HG02870 (cell line): Measurements from ENCODE around the gene SCN1B.
"Not testable (repeated sequence)": the region's sequence is repeated elsewhere in the genome, so short reads cannot be mapped to it uniquely, and the experiment has no call there.

Experiments
- ATAC-seq: cut with Tn5 transposase; IDR thresholded peaks from one replicate; pipeline ENCODE4 v1.9.1; 2021; ENCODE audit warnings: mild to moderate bottlenecking, moderate library complexity; ENCODE audit not compliant: unreplicated experiment

The SCN1B gene

DNA sequence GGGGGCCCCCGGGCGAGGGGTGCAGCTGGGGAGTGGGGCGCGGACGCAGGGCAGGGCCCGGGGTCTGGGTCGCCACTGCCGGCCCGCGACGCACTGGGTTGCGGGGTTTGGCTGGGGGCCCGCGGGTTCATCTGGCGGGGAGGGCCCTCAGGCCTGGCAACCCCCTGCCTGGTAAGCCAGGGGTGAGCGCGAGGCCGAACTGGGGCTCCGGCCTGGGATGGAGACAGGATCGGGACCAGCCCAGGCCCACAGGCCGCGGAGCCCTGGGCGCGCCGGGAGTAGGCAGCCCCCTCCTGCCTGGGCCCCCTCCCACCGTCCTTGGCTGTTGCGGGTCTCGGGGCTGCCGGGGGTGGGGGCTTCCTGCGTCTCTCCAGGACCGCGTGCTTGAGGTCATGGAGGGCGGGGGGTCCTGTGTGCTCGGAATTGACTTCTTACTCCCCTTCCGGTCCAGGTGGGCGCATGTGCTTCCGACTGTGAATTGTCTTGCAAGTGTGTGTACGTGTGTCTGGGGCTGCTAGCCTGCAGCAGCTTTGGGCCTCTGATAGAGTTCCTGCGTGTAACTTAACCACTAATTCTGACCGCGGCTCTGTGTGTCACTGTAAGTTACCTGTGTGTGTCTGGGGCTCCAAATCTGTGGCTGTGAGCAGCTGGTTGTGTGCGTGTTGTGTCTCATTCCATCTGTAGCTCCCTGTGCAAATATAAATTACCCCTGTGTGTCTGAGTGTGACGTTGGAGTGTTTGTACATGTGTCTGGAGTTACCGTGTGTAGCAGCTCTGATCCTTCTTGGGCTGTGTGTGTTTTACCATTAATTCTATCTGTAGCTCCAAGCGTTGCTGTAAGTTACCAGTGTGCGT lies 29.4 kb upstream of the SCN1B start:
- ATAC-seq, result no peak

GRCh38 chr19:35002037-35002535 lies 28.2 kb upstream of the SCN1B start:
- ATAC-seq, result no peak

DNA sequence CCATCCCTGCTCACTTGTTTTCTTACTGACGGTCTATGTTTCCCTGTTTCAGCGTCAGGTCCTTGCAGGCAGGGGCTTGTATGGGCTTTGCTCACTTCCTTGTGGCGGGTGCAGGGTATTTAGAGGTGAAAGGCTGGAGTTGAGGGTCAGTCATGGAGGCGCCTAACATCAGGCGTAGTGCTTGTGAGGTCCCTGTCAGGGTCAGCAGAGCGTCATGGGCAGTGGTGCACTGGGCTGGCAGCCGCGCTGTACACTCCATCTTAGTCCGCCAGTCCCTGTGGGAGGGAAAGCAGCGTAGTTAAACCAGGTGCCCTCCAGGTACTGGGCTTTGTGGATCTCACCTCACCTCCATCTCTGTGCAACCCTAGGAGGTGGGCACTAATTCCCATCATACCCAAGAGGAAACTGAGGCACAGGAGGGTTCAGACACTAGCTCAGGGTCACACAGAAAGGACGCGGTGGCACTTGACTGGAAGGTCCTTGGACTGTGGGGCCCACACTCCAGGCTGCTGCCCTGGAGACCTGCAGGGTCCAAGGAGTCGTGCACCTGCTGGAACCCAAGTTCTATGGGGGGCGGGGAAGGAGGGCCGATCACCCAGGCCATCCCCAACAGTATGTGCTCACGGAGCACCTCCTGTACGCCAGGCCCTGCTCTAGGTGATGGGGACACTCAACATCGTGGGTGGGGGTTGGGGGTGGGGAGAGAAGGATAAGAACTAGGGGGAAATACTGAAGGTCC lies 25.6 kb upstream of the SCN1B start:
- ATAC-seq, result no peak

DNA sequence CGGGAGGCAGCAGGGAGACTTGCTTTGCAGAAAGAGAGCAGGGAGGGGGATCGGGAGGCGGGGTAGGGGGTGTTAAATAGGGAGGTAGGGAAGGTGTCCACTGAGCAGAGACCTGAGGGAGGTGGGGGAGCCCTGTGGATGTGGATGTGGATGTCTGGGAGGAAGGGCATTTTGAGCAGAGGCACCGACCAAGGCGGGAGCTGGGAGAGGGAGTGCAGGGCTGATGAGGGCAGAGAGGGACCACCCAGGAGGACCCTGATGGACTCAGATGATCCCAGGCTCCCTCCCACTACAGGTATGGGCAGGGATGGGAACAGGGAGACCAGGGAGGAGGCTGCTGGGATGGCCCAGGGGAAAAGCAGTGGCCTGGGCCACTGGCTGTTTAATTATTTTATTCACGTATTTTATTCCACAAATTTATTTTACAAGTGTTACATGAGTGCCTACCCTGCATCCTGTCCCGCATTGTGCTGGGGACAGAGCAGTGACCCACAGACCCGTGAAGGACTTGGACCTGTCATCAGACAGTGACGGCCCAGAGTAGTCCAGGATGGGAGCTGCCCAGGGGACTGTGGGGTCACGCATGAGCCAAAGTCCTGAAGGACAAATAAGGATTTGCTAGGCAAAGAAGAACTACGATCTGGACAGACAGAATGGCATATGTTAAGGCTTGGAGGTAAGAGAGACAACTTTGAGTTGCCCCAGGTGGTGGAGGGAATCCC lies 24.9 kb upstream of the SCN1B start:
- ATAC-seq, result no peak

- not testable (repeated sequence) for ATAC-seq
Observed at GRCh38 chr19:35006007-35006341, 24.3 kb upstream of the SCN1B start.

GRCh38 chr19:35006342-35006998 lies 23.8 kb upstream of the SCN1B start:
- no peak for ATAC-seq

DNA sequence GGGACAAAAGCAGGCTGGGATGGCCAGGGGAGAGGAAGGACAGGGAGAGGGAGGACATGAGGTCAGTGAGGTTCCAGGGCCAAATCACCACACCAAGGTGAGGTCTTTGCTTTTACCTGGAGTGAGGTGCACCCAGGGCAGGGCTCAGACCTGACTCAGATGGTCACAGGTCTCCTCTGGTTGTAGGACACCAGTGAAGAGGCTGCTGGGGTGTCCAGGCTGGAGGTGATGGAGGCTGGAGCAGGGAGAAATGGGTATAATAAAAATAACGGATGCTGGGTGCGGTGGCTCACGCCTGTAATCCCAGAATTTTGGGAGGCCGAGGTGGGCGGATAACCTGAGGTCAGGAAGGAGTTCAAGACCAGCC lies 23.3 kb upstream of the SCN1B start:
- no peak for ATAC-seq

DNA sequence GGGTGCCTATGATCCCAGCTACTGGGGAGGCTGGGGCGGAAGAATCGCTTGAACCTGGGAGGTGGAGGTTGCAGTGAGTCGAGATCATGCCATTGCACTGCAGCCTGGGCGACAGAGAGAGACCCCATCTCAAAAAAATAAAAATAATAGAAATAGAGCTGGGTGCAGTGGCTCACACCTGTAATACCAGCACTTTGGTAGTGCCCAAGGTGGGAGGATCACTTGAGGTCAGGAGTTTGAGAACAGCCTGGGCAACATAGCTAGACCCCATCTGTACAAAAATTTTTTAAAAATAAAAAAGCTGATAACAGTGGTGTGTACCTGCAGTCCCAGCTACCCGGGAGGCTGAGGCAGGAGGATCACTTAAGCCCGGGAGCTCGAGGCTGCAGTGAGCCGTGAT lies 22.8 kb upstream of the SCN1B start:
- not testable (repeated sequence) for ATAC-seq

- no peak for ATAC-seq
Observed at GRCh38 chr19:35008891-35009341, 21.4 kb upstream of the SCN1B start.

DNA sequence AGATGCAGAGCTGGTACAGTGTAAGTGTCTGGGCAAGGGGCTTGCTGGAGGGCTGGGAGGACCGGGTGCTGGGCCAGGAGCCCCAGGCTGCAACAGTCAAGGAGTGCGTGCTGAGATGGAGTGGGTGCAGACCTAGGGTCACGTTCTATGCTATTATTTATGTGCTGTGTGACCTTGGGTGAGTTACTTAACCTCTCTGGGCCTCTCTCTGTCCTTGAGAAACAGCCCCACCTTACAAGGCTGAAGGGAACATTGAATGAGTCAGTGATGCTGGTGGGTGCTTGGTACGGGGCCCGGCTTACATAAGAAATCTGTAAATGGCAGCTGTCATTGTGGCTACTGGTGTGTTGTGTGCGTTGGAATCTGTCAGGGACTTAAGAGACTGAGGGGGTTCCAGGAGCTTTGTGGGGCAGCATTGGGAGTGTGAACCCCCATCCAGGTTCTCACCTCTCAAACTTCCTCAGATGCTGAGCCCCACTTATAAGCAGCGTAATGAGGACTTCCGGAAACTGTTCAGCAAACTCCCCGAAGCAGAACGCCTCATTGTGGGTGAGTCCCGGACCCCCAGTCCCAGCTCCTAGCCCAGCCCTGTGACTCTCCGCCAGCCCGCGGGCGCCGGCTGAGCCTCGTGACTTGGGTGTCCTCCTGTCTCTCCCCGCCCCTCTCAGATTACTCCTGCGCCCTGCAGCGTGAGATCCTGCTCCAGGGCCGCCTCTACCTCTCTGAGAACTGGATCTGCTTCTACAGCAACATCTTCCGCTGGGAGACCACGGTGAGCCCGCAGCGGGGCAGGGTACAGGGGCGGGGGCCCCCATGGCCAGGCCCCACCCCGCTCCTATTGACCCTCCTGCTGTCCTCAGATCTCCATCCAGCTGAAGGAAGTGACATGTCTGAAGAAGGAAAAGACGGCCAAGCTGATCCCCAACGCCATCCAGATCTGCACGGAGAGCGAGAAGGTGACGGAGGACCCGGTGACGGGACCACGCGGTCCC lies 20.6 kb upstream of the SCN1B start:
- no peak for ATAC-seq

DNA sequence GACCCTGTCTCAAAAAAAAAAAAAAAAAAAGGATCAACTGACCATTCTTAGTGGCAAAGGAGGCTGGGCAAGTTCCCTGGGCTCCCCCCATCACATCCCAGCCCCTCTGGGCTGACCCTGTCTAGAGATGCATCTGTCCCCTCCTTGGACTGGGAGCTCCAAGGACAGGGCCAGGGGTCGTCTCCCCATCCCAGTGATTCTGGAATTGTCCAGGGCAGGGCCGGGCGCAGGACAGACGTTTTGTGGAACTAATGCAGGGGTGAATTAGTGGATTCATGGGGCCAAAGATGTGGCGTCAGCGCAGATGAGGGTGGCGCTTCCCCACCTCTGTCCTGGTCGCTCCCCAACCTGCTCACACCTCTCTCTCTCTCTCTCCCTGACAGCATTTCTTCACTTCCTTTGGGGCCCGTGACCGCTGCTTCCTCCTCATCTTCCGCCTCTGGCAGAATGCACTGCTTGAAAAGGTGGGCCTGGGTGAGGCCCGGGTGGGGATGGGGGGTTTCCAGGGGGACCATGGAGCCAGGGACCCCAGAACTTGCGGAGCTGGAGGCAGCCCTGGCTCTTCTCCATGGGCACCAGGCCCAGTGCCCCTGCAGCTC lies 19.1 kb upstream of the SCN1B start:
- no peak for ATAC-seq

- no peak for ATAC-seq
Observed at GRCh38 chr19:35011737-35012682, 18.3 kb upstream of the SCN1B start.

DNA sequence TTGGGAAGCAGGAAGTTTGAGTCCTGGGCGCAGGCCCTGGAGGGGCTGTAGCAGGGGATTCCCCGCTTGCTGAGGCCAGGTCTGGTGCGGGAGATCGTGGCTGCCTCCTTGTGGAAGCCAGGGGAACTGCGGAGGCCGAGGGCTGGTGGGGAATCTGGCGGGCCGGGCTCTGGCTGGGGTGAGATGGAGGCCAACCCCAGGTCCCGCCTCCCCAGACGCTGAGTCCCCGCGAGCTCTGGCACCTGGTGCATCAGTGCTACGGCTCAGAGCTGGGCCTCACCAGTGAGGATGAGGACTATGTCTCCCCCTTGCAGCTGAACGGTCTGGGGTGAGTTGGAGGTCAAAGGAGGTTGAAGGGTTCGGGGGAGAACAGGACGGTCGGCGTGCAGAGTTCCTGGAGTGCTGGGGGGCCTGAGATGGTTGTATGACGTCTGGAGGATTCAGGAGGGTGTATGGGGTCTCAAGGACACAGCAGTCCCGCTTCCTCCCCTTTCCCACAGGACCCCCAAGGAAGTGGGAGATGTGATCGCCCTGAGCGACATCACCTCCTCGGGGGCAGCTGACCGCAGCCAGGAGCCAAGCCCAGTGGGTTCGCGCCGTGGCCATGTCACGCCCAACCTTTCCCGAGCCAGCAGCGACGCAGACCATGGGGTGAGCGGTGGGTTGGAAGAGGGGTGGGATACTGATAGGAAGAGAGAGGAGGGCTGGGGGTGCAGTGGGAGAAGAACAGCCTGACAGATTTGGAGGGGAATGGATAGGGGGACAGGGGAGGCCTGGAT lies 17.0 kb upstream of the SCN1B start:
- no peak for ATAC-seq

DNA sequence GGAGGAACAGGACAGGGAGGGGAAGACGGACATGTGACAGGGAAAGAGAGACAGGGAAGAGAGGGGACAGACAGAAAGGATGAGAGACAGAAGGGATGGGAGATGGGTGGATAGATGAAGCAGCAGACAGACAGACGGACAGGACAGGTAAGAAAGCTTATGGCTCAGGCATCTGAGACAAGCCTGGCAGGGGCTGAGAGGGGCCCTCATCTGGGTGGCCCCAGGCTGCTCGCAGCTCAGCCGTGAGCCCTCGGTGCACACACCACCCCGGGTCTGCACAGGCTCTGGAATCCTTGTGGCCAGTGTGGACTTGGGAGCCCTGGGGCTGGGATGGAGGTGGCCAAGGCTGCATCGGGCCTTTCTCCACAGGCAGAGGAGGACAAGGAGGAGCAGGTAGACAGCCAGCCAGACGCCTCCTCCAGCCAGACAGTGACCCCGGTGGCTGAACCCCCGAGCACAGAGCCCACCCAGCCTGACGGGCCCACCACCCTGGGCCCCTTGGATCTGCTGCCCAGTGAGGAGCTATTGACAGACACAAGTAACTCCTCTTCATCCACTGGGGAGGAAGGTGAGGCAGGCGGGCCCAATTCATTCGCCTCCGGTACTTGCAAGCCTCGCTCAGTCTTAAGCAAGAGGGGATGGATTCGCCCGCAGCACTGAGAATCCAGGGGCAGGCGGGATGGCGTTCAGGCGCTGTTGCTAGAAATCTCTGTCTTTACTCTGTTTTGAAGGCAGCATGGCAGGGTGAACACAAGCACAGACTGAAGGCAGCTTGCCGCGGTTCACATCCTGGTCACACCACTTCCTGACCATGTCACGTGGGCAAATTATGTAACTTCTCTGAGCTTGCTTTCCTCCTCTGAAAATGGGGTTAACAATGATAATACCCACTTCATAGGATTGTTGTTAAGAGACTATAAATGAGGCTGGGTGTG lies 16.2 kb upstream of the SCN1B start:
- no peak for ATAC-seq

DNA sequence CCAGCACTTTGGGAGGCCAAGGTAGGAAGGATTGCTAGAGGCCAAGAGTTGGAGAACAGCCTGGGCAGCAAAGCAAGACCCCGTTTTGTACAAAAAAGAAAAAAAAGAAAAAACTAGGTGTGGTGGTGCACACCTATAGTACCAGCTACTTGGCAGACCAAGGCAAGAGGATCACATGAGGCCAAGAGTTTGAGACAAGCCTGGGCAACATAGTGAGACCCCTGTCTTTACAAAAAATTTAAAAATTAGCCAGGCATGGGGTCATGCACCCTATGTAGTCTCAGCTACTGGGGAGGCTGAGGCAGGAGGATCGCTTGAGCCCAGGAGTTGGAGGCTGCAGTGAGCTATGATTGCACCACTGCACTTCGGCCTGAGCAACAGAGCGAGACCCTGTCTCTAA lies 15.5 kb upstream of the SCN1B start:
- ATAC-seq, result not testable (repeated sequence)

DNA sequence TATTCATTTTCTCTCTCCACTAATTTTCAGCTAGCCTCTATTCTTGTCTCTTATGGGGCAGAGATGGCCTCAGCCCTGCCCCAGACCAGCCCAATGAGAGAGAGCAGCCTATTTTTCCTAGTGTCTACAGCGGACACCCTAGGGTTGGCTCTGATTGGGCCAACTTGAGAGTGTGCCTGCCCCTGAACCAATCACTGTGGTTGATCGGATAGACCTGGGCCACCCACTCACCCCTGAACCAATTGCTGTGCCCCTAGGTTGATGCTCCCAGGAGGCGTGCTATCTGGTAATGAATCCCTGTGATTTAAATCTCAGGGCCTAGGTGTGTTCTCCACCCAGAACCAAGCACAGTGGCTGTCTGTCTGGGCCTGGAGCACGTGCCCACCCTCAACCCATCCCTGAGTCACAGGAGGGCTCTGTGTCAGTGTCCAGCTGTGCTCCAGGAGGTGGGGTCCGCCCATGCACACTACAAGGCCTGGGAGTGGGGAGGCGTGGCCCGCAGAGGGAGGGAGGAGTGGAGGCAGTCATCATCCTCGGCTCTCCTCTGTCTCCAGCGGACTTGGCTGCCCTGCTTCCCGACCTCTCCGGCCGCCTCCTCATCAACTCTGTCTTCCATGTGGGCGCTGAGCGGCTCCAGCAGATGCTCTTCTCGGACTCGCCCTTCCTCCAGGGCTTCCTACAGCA lies 14.9 kb upstream of the SCN1B start:
- ATAC-seq, result no peak
